Stimulated activated CD4-positive, alpha-beta T cell treated with anti-CD3 and anti-CD28 coated beads, Interleukin-1b, Interleukin-23, amount 100 ng/mL, for 1 hour (primary cell): ENCODE data around the gene LPP.

Experiments used
- DNase-seq, 2 donors: peaks; one replicate each; pipeline ENCODE4 v3.0.0-alpha.2; 2020; ENCODE audit warnings: low read depth in 2 of 2

LPP gene

GRCh38 chr3:188272481-188273372 is 118.8 kb downstream of the LPP start:
- DNase-seq: no peak

GRCh38 chr3:188274249-188274915 is 120.4 kb downstream of the LPP start:
- DNase-seq: no peak

GRCh38 chr3:188276375-188276774 is 122.4 kb downstream of the LPP start:
- DNase-seq: no peak

GRCh38 chr3:188278717-188279324 is 124.9 kb downstream of the LPP start:
- no peak for DNase-seq

- no peak for DNase-seq
Measured at GRCh38 chr3:188279502-188280335, 125.8 kb downstream of the LPP start.

- DNase-seq: no peak
Measured at GRCh38 chr3:188280627-188281026, 126.7 kb downstream of the LPP start.

GRCh38 chr3:188282871-188283270 is 128.9 kb downstream of the LPP start:
- no peak for DNase-seq

- no peak for DNase-seq
Measured at GRCh38 chr3:188283347-188283746, 129.4 kb downstream of the LPP start.

GRCh38 chr3:188284455-188285212 is 130.7 kb downstream of the LPP start:
- DNase-seq: no peak

GRCh38 chr3:188286087-188286513 is 132.1 kb downstream of the LPP start:
- no peak for DNase-seq

GRCh38 chr3:188287339-188287738 is 133.4 kb downstream of the LPP start:
- no peak for DNase-seq

- DNase-seq: no peak
Measured at GRCh38 chr3:188287762-188288505, 134.0 kb downstream of the LPP start.

GRCh38 chr3:188292251-188292650 is 138.3 kb downstream of the LPP start:
- no peak for DNase-seq

- DNase-seq: no peak
Measured at GRCh38 chr3:188292827-188293226, 138.9 kb downstream of the LPP start.

GRCh38 chr3:188294113-188294512 is 140.2 kb downstream of the LPP start:
- DNase-seq: no peak

- DNase-seq: no peak
Measured at GRCh38 chr3:188294823-188295487, 141.0 kb downstream of the LPP start.

GRCh38 chr3:188295876-188296275 is 141.9 kb downstream of the LPP start:
- DNase-seq: no peak

- DNase-seq: no peak
Measured at GRCh38 chr3:188296761-188297612, 143.0 kb downstream of the LPP start.

GRCh38 chr3:188298585-188298984 is 144.6 kb downstream of the LPP start:
- no peak for DNase-seq
